Activated CD8-positive, alpha-beta T cell treated with anti-CD3 and anti-CD28 coated beads, Interleukin-2, amount 10 ng/mL, durations not matched to agents 7 days and 5 days (primary cell): Measurements from ENCODE around the gene BRD4. TPM values are rescaled to one million over a fixed set of nuclear protein-coding genes. Genes with fewer than 3 reads are reported as not detected.
A peak's percentile ranks its signal among the peaks of the same experiment; 100 is the strongest.

Experiments used
- ATAC-seq: fragments of 150-1000 bp; cut with Tn5 transposase; one replicate; pipeline ENCODE4 v1.10.0; 2021; ENCODE audit warnings: moderate library complexity
- CTCF ChIA-PET: fragments of 350-600 bp; sonication (Branson Sonifier 250); formaldehyde crosslinking; loops from one replicate; lab custom pipeline; 2021; ENCODE audit warnings: antibody characterized with exemption; lab: Charles Lee
- POLR2A ChIA-PET: fragments of 350-600 bp; sonication (Branson Sonifier 250); formaldehyde crosslinking; loops from one replicate; lab custom pipeline; 2021; ENCODE audit warnings: antibody characterized with exemption; lab: Charles Lee
- DNase-seq: peaks from one replicate; pipeline ENCODE4 v3.0.0-alpha.2; 2020
- H3K27ac Mint-ChIP-seq: one replicate; pipeline ENCODE4 v1.8.0; 2021; ENCODE audit warnings: mild to moderate bottlenecking, mixed read lengths
- H3K27me3 Mint-ChIP-seq: one replicate; pipeline ENCODE4 v1.8.0; 2021; ENCODE audit warnings: low read depth, mixed read lengths
- H3K36me3 Mint-ChIP-seq: one replicate; pipeline ENCODE4 v1.8.0; 2021; ENCODE audit warnings: low read depth, mixed read lengths
- H3K4me1 Mint-ChIP-seq: one replicate; pipeline ENCODE4 v1.8.0; 2021; ENCODE audit warnings: low read depth, mixed read lengths
- H3K4me3 Mint-ChIP-seq: one replicate; pipeline ENCODE4 v1.8.0; 2021; ENCODE audit warnings: mild to moderate bottlenecking, mixed read lengths
- H3K9me3 Mint-ChIP-seq: one replicate; pipeline ENCODE4 v1.8.0; 2022; ENCODE audit warnings: mixed read lengths; ENCODE audit not compliant: insufficient read depth
- total RNA-seq, 2 experiments: library from RNA; stranded (reverse); gene quantifications; one replicate each; pipeline ENCODE4 v1.2.3, GENCODE V29; 2021

BRD4 gene
- total RNA-seq, 2 experiments from 2014 or later, result 102 to 108 TPM

GRCh38 chr19:15260939-15261338 lies 71.4 kb downstream of the BRD4 start:
- POLR2A ChIA-PET, result no interaction called here
- CTCF ChIA-PET, result interaction anchor here (0.8 to 0.9 kb wide), 3 partner anchors 23 to 159 kb away, joined by 3 read pairs; no protein-coding TSS in a partner anchor
- peaks cover 60% of the 10 kb centered on the region for H3K36me3 Mint-ChIP-seq
- H3K27ac Mint-ChIP-seq, result peak overlapping the region; percentile 39
- H3K27me3 Mint-ChIP-seq, result no peaks in the 10 kb centered on the region
- H3K4me3 Mint-ChIP-seq, result no peak overlapping the region
- H3K9me3 Mint-ChIP-seq, result no peaks in the 10 kb centered on the region
- ATAC-seq (no peak), DNase-seq (no peak)
- no peaks in the 10 kb centered on the region for H3K4me1 Mint-ChIP-seq

GRCh38 chr19:15259907-15260306 lies 72.4 kb downstream of the BRD4 start:
- Mint-ChIP-seq H3K4me3 (no peak overlapping the region), H3K36me3 (peaks cover 59% of the 10 kb centered on the region), H3K27ac (no peak overlapping the region), H3K4me1 (no peaks in the 10 kb centered on the region), H3K27me3 (no peaks in the 10 kb centered on the region), H3K9me3 (no peaks in the 10 kb centered on the region)
- DNase-seq (no peak), ATAC-seq (no peak)
- ChIA-PET POLR2A (interaction anchor here (0.6 kb wide), 1 partner anchor 611 kb away, joined by 4 read pairs; no protein-coding TSS in a partner anchor), CTCF (interaction anchor here (0.7 to 1.3 kb wide), 3 partner anchors 159 to 296 kb away, joined by 3 read pairs; partner anchors contain the start of gene AKAP8L)

DNA sequence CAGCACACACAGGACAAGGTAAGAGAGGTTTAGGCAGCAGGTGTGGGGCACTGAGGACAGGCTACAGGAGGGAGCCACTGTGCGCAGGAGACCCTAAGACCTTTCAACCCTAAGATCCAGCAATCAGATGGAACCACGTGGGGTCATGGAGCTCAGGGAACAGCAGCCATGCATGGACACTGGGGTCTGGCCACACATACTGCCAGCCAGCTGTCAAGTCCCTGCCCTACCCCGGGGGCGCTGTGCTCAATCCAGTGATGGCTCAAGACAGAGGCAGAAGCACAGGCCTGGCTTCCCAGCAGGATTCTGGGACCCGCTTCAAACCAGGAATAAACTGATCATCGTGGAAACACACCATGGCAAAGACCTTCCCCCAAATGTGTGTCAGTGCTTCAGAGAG lies 74.6 kb downstream of the BRD4 start:
- H3K9me3 Mint-ChIP-seq, result no peaks in the 10 kb centered on the region
- ChIA-PET POLR2A (no interaction called here), CTCF (no interaction called here)
- H3K4me1 Mint-ChIP-seq, result no peaks in the 10 kb centered on the region
- no peak for ATAC-seq
- no peak for DNase-seq
- no peak overlapping the region for H3K4me3 Mint-ChIP-seq
- H3K27ac Mint-ChIP-seq, result no peak overlapping the region
- peaks cover 59% of the 10 kb centered on the region for H3K36me3 Mint-ChIP-seq
- no peaks in the 10 kb centered on the region for H3K27me3 Mint-ChIP-seq

- CTCF ChIA-PET, result no interaction called here
- Mint-ChIP-seq H3K4me1 (no peaks in the 10 kb centered on the region), H3K4me3 (no peak overlapping the region), H3K27me3 (no peaks in the 10 kb centered on the region), H3K36me3 (peaks cover 67% of the 10 kb centered on the region), H3K9me3 (no peaks in the 10 kb centered on the region), H3K27ac (no peak overlapping the region)
- DNase-seq, result no peak
- no peak for ATAC-seq
- POLR2A ChIA-PET, result no interaction called here
Observed at GRCh38 chr19:15256708-15257331, 75.5 kb downstream of the BRD4 start.

DNA sequence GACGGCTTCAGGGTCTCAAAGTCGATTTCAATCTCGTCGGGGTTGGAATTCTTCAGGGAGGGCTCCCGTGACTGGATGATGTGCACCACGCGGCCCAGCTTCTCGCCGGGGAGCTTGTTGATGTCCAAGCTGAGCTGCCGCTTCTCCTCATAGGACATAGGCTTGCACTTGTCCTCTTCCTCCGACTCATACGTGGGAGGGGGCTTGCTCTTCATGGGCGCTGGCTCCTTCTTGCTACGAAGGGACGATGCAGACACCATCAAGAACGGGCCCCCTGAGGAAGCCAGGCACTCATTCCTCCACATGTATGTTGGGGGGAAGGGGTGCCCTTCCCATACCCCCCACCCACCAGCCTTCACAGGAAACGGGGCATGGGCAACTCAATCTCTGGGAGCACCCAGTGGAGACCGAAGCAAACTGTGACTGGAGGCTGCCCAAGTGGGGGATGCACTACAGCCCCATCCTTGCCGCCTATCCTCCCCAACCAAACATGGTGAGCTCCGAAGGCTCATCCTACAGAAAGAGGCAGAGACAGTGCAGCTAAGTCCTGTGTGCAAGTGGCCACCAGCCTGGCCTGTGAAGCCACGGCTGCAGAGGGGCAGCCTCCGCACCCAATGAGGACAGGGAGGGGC lies 76.9 kb downstream of the BRD4 start:
- no peak overlapping the region for H3K27ac Mint-ChIP-seq
- no peaks in the 10 kb centered on the region for H3K4me1 Mint-ChIP-seq
- H3K36me3 Mint-ChIP-seq, result peaks cover 61% of the 10 kb centered on the region
- H3K27me3 Mint-ChIP-seq, result no peaks in the 10 kb centered on the region
- ATAC-seq (no peak), DNase-seq (no peak)
- no peaks in the 10 kb centered on the region for H3K9me3 Mint-ChIP-seq
- H3K4me3 Mint-ChIP-seq, result no peak overlapping the region
- CTCF ChIA-PET, result no interaction called here
- POLR2A ChIA-PET, result no interaction called here

DNA sequence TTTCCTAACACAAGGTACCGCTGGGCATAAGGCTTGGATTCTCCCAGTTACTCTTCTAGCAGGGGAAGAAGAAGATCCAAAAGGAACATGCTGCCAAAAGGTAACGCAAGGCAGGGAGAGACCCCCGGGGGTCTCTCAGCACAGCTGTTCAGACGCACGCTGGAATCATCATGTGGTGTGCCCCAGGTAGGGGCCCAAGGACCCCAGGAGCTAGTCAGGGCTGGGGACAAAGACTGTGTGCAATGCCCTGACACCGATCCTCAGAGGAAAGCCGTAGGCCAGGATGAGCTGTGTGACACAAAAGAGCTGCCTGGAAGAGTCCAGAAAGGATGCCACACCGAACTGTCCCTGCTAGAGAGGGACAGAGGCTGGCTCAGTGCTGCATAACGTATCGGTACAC lies 77.8 kb downstream of the BRD4 start:
- CTCF ChIA-PET, result no interaction called here
- Mint-ChIP-seq H3K4me1 (no peaks in the 10 kb centered on the region), H3K27ac (no peak overlapping the region), H3K4me3 (no peak overlapping the region), H3K27me3 (no peaks in the 10 kb centered on the region), H3K9me3 (no peaks in the 10 kb centered on the region), H3K36me3 (peaks cover 57% of the 10 kb centered on the region)
- DNase-seq (no peak), ATAC-seq (no peak)
- POLR2A ChIA-PET, result no interaction called here

DNA sequence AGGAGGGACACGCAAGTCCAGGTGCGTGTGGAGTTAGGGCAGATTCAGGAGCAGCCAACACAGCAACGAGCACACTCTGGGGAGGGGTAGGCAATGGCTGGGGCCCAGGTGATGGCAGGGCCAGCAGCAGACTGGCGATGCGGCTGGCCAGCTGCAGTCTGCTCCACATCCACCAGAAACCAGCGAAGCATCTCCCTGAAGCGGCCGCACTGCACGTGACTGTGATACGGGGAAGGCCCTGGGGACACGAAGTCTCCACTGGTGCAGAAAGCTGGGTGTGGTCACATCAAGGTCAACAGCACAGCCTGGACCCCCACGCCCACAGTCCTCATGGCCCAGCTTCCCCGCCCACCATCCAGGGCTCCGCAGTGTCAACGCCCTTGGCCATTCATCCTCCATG lies 78.8 kb downstream of the BRD4 start:
- no peak overlapping the region for H3K27ac Mint-ChIP-seq
- no peaks in the 10 kb centered on the region for H3K9me3 Mint-ChIP-seq
- no peak overlapping the region for H3K4me3 Mint-ChIP-seq
- H3K36me3 Mint-ChIP-seq, result peaks cover 51% of the 10 kb centered on the region
- no peak for DNase-seq
- no peak for ATAC-seq
- CTCF ChIA-PET, result no interaction called here
- POLR2A ChIA-PET, result no interaction called here
- H3K4me1 Mint-ChIP-seq, result no peaks in the 10 kb centered on the region
- no peaks in the 10 kb centered on the region for H3K27me3 Mint-ChIP-seq

DNA sequence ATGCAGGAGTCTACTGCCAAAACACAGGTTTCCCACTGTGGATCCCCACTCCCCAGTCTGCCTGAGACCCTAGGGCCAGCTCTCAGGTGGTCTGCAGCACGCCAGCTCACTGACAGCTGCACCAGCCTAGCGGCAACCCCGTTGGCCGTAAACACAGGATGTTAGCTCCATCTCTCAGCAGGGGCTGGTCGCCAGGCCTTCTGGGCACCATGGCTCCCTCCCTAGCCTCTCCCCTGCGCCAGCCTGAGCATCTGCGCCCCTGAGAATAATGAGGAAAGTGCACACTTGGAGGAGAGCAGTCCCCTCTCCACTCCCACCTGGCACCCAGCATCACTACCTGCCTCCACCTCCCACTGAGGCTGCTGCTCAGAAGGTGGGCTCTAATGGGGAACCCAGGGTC lies 79.3 kb downstream of the BRD4 start:
- DNase-seq (no peak), ATAC-seq (no peak)
- no peak overlapping the region for H3K4me3 Mint-ChIP-seq
- peak overlapping the region; percentile 43 for H3K27ac Mint-ChIP-seq
- ChIA-PET POLR2A (no interaction called here), CTCF (no interaction called here)
- H3K27me3 Mint-ChIP-seq, result no peaks in the 10 kb centered on the region
- no peaks in the 10 kb centered on the region for H3K9me3 Mint-ChIP-seq
- no peaks in the 10 kb centered on the region for H3K4me1 Mint-ChIP-seq
- H3K36me3 Mint-ChIP-seq, result peaks cover 54% of the 10 kb centered on the region

DNA sequence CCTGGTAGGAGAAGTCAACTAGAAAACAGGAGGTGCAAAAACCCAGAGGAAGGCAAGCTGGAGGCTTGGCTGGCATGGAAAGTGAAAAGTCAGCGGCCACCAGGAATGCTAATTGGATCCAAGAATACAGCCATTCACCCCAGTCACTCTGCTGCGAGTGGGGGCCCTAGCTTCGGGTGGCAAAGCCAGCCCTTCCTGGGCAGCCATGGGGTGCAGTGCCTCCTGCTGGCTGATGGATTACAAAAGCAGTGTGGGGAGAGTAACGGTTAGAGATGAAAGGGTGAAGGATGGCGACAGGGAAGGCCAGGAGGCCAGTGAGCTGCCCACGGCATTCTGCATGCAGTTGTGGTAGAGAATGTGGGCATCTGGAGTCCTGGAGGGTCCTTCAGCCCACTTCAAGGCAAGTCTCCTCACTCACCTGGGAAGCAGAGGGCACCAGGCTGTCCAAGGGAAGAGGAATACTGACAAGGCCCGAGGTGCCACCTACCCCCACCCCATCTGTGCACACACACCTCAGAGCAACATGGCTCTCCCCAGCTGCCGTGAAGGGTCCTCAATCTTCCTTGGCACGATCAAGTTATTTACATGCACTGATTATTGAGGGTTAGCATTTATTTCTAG lies 79.8 kb downstream of the BRD4 start:
- H3K4me3 Mint-ChIP-seq, result no peak overlapping the region
- H3K9me3 Mint-ChIP-seq, result no peaks in the 10 kb centered on the region
- H3K4me1 Mint-ChIP-seq, result no peaks in the 10 kb centered on the region
- ChIA-PET CTCF (no interaction called here), POLR2A (interaction anchor here (1.3 kb wide), 1 partner anchor 127 kb away, joined by 6 read pairs; the partner anchor contains the start of gene AKAP8)
- no peak overlapping the region for H3K27ac Mint-ChIP-seq
- no peaks in the 10 kb centered on the region for H3K27me3 Mint-ChIP-seq
- H3K36me3 Mint-ChIP-seq, result peaks cover 52% of the 10 kb centered on the region
- DNase-seq, result no peak
- no peak for ATAC-seq

GRCh38 chr19:15251749-15252397 lies 80.5 kb downstream of the BRD4 start:
- no peak overlapping the region for H3K27ac Mint-ChIP-seq
- POLR2A ChIA-PET, result interaction anchor here (0.6 to 1.3 kb wide), 2 partner anchors 12 to 127 kb away, joined by 3 to 6 read pairs; partner anchors contain the start of gene AKAP8
- H3K4me3 Mint-ChIP-seq, result no peak overlapping the region
- H3K27me3 Mint-ChIP-seq, result no peaks in the 10 kb centered on the region
- CTCF ChIA-PET, result interaction anchor here (2.9 kb wide), 1 partner anchor 20 kb away, joined by 9 read pairs; the partner anchor contains the start of gene EPHX3
- no peaks in the 10 kb centered on the region for H3K4me1 Mint-ChIP-seq
- H3K9me3 Mint-ChIP-seq, result no peaks in the 10 kb centered on the region
- DNase-seq (no peak), ATAC-seq (no peak)
- H3K36me3 Mint-ChIP-seq, result peaks cover 51% of the 10 kb centered on the region

DNA sequence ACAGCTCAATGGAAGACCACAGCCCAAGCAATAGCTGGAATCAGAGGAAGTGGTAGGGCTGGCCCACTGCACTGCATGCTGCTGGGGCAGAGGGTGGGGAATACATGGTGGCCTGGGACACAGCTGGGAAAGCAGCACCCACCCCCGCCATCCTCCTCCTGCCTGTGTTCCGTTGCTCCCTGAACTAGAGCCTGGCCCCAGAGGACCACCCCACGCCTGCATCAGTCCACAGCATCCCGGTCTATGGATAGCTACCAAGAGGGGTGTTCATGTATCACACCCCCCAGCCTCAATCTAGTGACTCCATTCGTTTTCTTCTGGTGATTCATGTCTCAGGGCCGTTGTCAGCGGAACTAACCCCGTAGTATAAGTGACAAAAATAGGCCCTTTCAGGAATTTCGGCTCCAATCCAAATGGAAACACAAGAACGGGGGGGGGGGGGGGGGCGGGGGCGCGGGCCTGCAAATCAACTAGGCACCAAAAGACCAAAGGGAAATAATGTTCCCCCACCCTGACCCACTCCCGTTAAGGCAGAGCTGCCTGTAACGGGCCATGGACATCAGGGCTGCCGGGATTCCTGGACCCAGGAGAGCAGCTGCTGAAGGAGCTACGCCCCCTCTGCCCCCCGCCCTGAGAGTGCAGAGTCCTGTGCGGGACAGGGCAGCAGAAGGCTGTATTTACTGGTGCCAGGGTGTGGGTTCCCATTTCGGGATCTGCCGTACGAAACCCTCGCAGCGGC lies 81.2 kb downstream of the BRD4 start:
- no peak for ATAC-seq
- no peak for DNase-seq
- Mint-ChIP-seq H3K27me3 (no peaks in the 10 kb centered on the region), H3K36me3 (peaks cover 50% of the 10 kb centered on the region), H3K4me3 (no peak overlapping the region), H3K4me1 (no peaks in the 10 kb centered on the region), H3K9me3 (no peaks in the 10 kb centered on the region), H3K27ac (no peak overlapping the region)
- CTCF ChIA-PET, result interaction anchor here (1.1 to 2.9 kb wide), 2 partner anchors 19 to 26 kb away, joined by 3 to 9 read pairs; partner anchors contain the start of gene EPHX3
- POLR2A ChIA-PET, result interaction anchor here (0.6 to 1.3 kb wide), 2 partner anchors 11 to 128 kb away, joined by 3 to 6 read pairs; partner anchors contain the start of gene AKAP8
